HG03558 (cell line): Measurements from ENCODE around the gene TRIP11.

Source experiments
- ATAC-seq: cut with Tn5 transposase; IDR thresholded peaks from one replicate; pipeline ENCODE4 v1.9.1; 2021; ENCODE audit warnings: moderate number of reproducible peaks; ENCODE audit not compliant: unreplicated experiment; ENCODE audit errors: extremely low read depth

Gene TRIP11

GRCh38 chr14:91961297-91962220 lies 78.3 kb downstream of the TRIP11 start:
- no peak for ATAC-seq

DNA sequence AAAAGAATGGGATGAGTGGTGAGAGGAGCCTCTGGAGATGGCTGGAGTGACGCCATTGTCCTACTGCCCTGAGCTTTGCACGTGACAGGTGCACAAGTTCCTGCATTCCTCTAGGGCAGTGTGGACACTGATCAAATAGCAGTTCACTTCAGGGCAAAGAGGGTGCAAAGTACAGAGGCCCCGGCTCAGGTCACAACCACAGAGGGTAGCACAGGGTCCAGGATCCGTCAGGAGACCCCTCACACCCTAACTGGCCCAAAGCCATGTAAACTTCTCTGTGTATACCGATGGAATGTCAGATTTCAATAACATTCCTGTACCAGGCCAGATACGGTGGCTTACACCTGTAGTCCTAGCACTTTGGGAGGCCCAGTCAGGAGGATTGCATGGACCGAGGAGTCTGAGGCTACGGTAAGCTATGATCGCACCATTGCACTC lies 82.0 kb downstream of the TRIP11 start:
- no peak for ATAC-seq

DNA sequence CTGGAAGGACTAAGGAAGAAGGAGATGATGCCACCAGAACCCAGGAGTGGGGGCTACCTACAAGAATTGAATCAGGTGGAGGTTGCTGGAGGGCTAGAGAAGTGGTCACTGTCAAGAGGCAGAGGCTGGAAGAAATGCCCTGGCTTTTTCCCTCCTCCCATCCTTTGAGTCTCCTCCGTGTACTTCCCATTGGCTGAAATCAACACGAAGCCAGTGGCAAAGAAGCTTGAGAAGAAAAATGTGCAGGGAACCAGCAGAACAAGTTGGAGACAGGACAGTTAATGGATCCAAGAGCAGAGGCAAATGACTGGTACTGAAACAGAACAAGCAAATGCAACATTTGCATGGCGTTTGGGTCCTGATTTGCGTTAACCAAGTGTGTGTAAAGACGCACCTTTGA lies 83.2 kb downstream of the TRIP11 start:
- ATAC-seq: no peak

- ATAC-seq: no peak
Observed at GRCh38 chr14:91955168-91955567, 84.7 kb downstream of the TRIP11 start.

DNA sequence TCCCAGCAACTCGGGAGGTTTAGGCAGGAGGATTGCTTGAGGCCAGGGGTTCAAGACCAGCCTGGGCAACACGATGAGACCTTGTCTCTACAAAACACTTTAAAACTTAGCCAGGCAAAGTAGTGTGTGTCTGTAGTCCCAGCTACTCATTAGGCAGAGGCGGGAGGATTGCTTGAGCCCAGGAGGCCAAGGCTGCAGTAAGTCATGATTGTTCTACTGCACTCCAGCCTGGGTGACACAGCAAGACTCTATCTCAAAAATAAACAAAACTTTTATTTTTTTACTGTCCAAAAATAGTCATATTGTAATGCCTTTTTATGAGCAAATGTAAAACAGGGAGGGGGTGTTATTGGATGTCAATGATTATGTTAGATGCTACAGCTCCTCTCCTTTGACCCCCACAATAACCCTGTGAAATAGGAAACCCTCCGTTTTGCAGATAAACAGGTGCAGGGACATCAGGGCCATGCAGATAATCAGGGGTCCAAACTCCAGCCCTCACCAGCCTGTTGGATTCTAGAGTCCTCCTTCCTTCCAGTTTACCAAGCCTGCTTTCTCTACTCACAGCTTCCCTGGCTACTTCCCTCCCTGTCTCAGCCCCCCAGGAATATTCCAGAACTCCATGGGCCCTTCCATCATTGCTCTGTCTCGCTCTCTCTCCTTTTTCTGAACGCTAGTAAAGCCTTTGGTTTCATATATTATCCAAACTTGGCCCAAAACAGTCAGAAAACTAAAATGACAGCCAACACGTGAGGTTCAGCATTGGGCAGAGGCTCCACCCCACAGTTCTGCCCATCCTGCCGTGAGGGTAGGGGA lies 86.5 kb downstream of the TRIP11 start:
- ATAC-seq: no peak

GRCh38 chr14:91947475-91948184 lies 92.2 kb downstream of the TRIP11 start, which contains the start of gene FBLN5:
Gene FBLN5, minus strand, starts transcription at chr14:91947694. Its CDS starts 465 bp downstream, at chr14:91947229.
- no peak for ATAC-seq

- no peak for ATAC-seq
Observed at GRCh38 chr14:91946622-91947474, 93.0 kb downstream of the TRIP11 start.

DNA sequence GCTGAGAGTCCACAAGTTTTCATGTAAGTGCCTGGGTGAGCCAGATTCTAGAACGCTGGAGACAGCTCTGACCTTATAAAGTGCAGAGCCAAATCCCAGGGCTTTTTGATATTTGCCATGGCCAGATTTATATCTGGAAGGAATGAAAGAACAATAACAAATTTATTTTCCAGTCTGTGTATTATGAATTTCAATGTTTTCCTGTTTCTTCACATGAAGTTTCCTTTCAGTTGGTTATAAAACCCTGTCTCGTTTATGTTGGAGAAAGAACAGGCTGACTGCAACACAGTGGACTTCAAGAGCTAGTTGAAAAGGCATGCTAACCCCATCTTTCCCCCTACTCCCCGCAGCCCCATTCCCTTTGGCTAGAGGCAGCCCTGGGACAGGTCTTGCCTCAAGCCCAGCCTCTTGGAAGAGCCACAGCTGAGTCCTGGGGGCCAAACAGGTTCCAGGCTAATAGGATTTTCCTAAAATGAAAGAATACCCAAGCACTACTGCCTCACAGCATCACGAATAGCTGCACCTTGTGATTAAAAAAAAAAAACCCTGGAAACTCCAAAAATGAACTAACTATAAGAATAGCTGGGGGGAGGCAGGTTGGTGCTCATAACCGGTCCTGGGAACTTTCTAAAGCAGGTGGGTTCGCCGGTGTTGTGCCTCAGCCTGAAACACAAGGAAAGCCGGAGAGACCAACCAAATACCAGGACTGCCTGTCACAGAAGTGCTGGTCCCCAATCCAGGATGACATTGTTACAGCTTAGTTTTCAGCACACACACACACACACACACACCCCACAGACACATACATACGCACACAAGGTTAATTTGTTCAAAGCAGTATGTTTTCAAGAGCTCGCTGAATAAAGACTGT lies 93.9 kb downstream of the TRIP11 start:
- no peak for ATAC-seq

DNA sequence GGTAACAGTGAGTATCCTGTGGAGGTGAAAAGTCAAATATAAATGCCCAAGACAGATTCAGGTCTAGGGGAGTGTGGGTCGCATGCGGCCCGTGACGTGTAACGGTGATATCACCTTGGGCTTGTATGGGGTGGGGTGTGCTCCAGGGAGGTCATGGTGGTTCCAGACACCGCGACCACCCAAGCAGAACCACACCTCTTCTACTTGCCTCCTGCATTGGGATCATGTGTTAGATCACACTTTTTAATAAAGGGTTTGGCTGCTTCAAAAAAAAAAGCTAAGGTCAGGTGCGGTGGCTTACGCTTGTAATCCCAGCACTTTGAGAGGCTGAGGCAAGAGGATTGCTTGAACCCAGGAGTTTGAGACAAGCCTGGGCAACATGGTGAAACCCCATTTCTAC lies 96.9 kb downstream of the TRIP11 start:
- ATAC-seq: no peak

GRCh38 chr14:91942128-91942527 lies 97.7 kb downstream of the TRIP11 start:
- no peak for ATAC-seq

- ATAC-seq: no peak
Observed at GRCh38 chr14:91940209-91940608, 99.7 kb downstream of the TRIP11 start.

GRCh38 chr14:91935586-91935985 lies 104.3 kb downstream of the TRIP11 start:
- no peak for ATAC-seq

DNA sequence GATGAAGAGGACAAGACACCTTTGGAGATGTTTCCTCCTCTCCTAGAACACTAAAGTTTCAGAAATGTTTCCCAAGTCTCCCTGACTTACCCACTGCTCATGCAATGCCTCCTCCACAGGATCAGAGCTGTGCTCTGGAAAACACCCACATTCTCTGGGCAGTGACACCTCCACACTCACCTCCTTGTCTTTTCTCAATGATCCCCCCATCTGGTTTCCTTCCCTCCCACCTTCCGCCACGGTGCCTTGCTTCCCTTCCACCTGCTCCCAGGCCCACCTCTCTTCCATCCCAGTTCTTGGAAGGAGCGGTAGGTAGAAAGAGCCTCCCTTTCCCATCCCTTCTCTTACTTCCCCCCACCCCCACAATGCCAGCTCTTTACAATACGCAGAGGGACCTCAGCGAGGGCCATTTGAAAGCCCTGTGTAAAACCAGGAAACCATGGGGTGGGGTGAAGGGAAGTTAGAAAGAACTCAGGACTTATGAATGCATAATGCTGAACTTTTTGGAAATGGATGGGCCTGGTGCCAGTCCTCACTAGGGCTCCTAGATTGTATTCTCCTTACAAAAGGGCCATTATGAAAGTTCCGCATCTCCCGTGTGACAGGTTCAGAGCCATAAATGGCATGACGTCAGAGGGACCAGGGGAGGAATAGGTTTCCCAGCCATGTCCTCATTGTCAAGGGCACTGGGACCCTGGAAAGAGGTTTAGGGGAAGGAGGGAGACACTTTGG lies 105.1 kb downstream of the TRIP11 start:
- ATAC-seq: no peak

- no peak for ATAC-seq
Observed at GRCh38 chr14:91931478-91932088, 108.3 kb downstream of the TRIP11 start.

DNA sequence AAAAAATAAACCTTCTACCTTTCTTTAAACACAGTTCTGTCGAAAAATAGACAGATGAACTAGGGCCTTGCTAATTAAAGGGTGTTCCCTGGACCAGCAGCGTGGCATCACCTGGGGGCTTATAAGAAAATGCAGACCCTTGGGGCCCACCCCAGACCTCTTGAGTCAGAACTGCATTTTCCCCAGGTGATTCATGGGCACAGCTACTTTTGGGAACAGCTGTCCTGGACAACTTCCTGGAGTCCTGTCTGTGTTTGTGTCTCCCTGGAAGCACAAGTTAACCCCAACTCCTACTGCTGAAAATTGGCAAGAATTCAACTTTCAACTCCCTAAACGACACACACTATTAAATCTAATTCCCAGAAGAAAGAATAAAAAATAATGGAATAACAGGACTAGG lies 110.2 kb downstream of the TRIP11 start:
- ATAC-seq: no peak

DNA sequence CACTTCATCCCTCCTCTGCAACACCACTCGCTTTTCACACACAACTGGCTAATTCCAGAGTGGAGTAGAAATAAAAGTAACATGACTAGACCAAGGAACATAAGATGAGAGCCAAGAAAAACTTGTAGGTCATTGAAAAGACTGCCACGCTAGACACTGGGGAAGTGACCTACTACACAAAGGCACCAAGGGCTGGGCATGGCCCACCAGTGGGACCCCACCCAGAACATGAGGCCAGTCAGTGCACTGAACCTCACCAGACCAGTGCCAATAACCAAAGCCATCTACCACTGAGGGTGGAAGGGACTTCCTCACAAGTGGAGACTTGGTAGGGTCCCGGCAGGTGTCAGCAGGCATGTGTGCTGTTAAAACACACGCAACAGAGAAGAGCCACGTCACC lies 112.1 kb downstream of the TRIP11 start:
- no peak for ATAC-seq

DNA sequence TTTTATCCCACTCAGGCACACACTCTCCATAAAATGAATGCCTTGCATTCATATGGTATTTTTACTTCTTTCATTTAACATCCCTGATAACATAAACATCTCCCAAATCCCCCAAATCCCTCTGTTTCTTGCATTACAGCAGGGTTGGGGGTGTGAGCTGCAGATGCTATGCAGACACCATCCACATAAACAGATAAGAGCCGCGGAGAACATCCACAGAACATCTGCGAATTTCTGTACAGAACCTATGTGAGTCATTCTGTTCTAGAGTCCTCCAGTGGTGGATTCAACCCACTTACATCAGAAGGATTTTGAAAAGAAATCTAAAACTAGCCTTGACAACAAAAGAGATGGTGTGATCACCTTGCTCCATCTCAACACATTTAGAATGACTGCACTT lies 112.7 kb downstream of the TRIP11 start:
- no peak for ATAC-seq
